ENCODE results near the gene FAM163B.

FAM163B gene

DNA sequence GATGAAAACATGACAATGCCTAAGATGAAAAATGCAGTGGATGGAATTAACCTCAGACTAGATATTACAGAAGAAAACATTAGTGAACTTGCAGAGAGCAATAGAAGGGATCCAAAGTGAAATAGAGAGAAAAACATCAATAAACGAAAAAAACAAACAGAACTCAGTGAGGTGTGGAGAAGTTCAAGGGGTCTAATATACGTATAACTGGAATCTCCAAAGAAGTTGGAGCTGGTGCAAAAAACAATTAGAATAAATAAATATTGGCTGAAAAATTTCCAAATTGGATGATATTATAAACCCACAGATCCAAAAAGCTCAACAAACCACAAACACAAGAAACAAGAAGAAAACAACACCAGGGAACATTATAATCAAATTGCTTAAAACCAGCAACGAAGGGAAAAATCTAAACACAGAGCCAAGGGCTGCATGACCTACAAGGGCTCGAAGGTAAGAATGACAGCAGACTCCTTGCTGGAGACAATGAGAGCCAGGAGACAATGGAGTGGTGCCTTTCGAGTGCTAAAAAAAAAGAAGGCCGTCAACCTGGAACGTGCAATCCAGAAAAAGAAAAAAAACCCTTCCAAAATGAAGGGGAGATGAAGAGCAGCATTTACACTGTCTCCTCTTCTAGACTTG is 11.8 kb downstream of the FAM163B start:
- DNase-seq (ENCODE audit: low spot score), result no peak
- in situ Hi-C loops (cut with MboI; ENCODE audit: low pct_unique_long_range_greater_than_20kb, low sequenced_read_pairs, unreplicated experiment), result no loop called here
- TF ChIP-seq CTCF (IDR thresholded peaks at IDR 0.05; ENCODE audit: extremely low read depth, insufficient read depth, missing control alignments), result no peak

DNA sequence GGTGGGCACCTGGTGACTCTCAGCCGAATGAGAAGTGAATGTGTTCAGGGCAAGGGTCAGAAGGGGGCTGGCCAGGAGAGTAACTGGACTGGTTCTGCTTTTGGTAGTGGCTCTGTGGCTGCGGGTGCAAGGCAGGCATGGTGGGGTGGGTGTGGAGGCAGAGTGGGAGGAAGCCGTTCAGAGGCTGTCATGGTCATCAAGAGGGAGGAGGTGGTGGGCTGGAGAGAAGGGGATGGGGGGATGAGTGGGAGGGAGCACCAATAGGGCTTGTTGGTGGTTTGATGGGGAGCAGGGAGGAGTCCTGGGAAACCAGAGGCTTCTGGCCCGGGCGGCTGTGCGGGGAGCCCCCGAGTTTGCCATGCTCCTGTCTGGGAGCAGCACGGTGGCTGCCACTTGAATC is 13.3 kb downstream of the FAM163B start:
- no peak for DNase-seq (ENCODE audit: low spot score)
- in situ Hi-C loops (cut with MboI; ENCODE audit: low pct_unique_long_range_greater_than_20kb, low sequenced_read_pairs, unreplicated experiment), result no loop called here
- no peak for TF ChIP-seq CTCF (IDR thresholded peaks at IDR 0.05; ENCODE audit: extremely low read depth, insufficient read depth, missing control alignments)

DNA sequence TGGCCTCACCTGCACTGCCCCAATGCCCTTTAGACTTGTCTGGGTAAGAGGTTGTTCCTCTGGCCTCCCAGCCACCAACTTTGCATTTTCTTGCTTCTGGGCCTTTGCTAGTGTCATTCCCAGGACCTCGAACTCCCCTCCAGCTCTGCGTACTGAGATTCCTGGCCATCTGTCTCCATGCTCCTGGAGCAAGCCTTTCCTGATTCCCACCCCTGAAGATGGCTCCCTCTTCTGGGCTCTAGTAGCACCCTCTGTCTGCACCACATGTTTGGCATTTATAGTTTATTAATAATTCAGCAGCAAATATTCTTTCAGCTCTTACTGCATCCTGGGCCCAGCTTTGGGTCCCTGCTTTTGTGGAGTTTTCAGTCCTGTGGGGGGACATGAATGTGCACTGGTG is 14.9 kb downstream of the FAM163B start:
- DNase-seq (ENCODE audit: low spot score), result no peak
- TF ChIP-seq CTCF (IDR thresholded peaks at IDR 0.05; ENCODE audit: extremely low read depth, insufficient read depth, missing control alignments), result no peak
- in situ Hi-C loops (cut with MboI; ENCODE audit: low pct_unique_long_range_greater_than_20kb, low sequenced_read_pairs, unreplicated experiment), result no loop called here

- no peak for DNase-seq (ENCODE audit: low spot score)
- no peak for TF ChIP-seq CTCF (IDR thresholded peaks at IDR 0.05; ENCODE audit: extremely low read depth, insufficient read depth, missing control alignments)
- in situ Hi-C loops (cut with MboI; ENCODE audit: low pct_unique_long_range_greater_than_20kb, low sequenced_read_pairs, unreplicated experiment), result no loop called here
Measured at GRCh38 chr9:133593587-133594253, 15.5 kb downstream of the FAM163B start.

GRCh38 chr9:133592731-133593409 is 16.3 kb downstream of the FAM163B start:
- in situ Hi-C loops (cut with MboI; ENCODE audit: low pct_unique_long_range_greater_than_20kb, low sequenced_read_pairs, unreplicated experiment), result no loop called here
- peak; percentile 27 for TF ChIP-seq CTCF (IDR thresholded peaks at IDR 0.05; ENCODE audit: extremely low read depth, insufficient read depth, missing control alignments)
- DNase-seq (ENCODE audit: low spot score), result no peak

DNA sequence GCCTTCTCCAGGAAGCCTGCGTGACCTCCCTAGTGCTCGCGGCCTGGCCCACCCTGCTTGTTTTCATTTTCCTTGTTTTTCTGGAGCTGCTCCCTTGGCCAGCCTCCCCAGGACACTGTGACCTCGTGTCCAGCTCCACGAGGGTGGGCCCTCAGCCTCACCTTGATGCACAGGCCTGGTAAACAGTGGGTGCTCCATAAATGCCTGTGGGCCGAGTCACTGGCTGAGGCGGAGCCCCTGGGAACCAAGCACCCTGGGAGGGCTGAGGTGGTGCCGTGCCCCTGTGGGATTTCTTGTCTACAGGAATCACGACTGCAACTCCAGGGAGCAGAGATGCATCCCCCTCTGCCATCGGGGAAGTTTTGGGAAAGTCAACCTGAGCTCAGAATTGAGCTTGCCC is 17.2 kb downstream of the FAM163B start:
- no peak for TF ChIP-seq CTCF (IDR thresholded peaks at IDR 0.05; ENCODE audit: extremely low read depth, insufficient read depth, missing control alignments)
- in situ Hi-C loops (cut with MboI; ENCODE audit: low pct_unique_long_range_greater_than_20kb, low sequenced_read_pairs, unreplicated experiment), result no loop called here
- DNase-seq (ENCODE audit: low spot score), result no peak
